H9 (cell line): Measurements from ENCODE around the gene TEC. TPM values are rescaled to one million over a fixed set of nuclear protein-coding genes. Genes with fewer than 3 reads are reported as not detected.

ENCODE experiments used
- DNase-seq: peaks from one replicate; pipeline ENCODE4 v3.0.0-alpha.2; 2017
- H2AFZ ChIP-seq: one replicate; pipeline ENCODE4 v1.6.1; 2013; ENCODE audit warnings: mild to moderate bottlenecking, low read length, control low read depth, moderate library complexity
- H2AK5ac ChIP-seq: 2 replicates; pipeline ENCODE4 v1.6.1; 2013; ENCODE audit warnings: low read length, control low read depth, mixed read lengths; ENCODE audit not compliant: insufficient read length
- H2BK120ac ChIP-seq: one replicate; pipeline ENCODE4 v1.6.1; 2013; ENCODE audit warnings: low read depth, mild to moderate bottlenecking, low read length, control low read depth, inconsistent platforms; ENCODE audit not compliant: poor library complexity, severe bottlenecking
- H2BK12ac ChIP-seq: 2 replicates; pipeline ENCODE4 v1.6.1; 2013; ENCODE audit warnings: low read length, control low read depth, mixed read lengths, low read depth; ENCODE audit not compliant: insufficient read length
- H2BK15ac ChIP-seq: 2 replicates; pipeline ENCODE4 v1.6.1; 2013; ENCODE audit warnings: low read depth, low read length, control low read depth
- H2BK20ac ChIP-seq: one replicate; pipeline ENCODE4 v1.6.1; 2013; ENCODE audit warnings: low read depth, mild to moderate bottlenecking, low read length, control low read depth, inconsistent platforms; ENCODE audit not compliant: poor library complexity, severe bottlenecking
- H2BK5ac ChIP-seq: 2 replicates; pipeline ENCODE4 v1.6.1; 2013; ENCODE audit warnings: low read length, control low read depth, mixed read lengths; ENCODE audit not compliant: insufficient read length
- H3K14ac ChIP-seq: 2 replicates; pipeline ENCODE4 v1.6.1; 2013; ENCODE audit warnings: low read length, control low read depth; ENCODE audit not compliant: insufficient read depth
- H3K18ac ChIP-seq: 2 replicates; pipeline ENCODE4 v1.6.1; 2013; ENCODE audit warnings: low read depth, mild to moderate bottlenecking, mixed read lengths, low read length, control low read depth; ENCODE audit not compliant: insufficient read length
- H3K23ac ChIP-seq: 2 replicates; pipeline ENCODE4 v1.6.1; 2013; ENCODE audit warnings: low read length, control low read depth, mixed read lengths, low read depth; ENCODE audit not compliant: insufficient read length
- H3K23me2 ChIP-seq: 2 replicates; pipeline ENCODE4 v1.6.1; 2013; ENCODE audit warnings: low read depth, mild to moderate bottlenecking, mixed read lengths, low read length, control low read depth; ENCODE audit not compliant: insufficient read length, poor library complexity, severe bottlenecking
- H3K27ac ChIP-seq: 2 replicates; pipeline ENCODE4 v1.5.1; 2013; ENCODE audit warnings: low read length, control low read depth, mixed read lengths, low read depth; ENCODE audit not compliant: insufficient read length
- H3K27me3 ChIP-seq: 2 replicates; pipeline ENCODE4 v1.6.1; 2013; ENCODE audit warnings: low read length, control low read depth, inconsistent platforms; ENCODE audit not compliant: insufficient read depth
- H3K4ac ChIP-seq: 2 replicates; pipeline ENCODE4 v1.6.1; 2013; ENCODE audit warnings: low read depth, mild to moderate bottlenecking, control low read depth, inconsistent platforms, low read length, moderate library complexity
- H3K4me1 ChIP-seq: 2 replicates; pipeline ENCODE4 v1.6.1; 2013; ENCODE audit warnings: low read length, control low read depth, inconsistent platforms; ENCODE audit not compliant: insufficient read depth
- H3K4me2 ChIP-seq: 2 replicates; pipeline ENCODE4 v1.6.1; 2013; ENCODE audit warnings: low read length, control low read depth, mixed read lengths; ENCODE audit not compliant: insufficient read length, insufficient read depth
- H3K56ac ChIP-seq: 2 replicates; pipeline ENCODE4 v1.6.1; 2013; ENCODE audit warnings: low read depth, mild to moderate bottlenecking, mixed read lengths, low read length, control low read depth; ENCODE audit not compliant: insufficient read length
- H3K79me1 ChIP-seq: 2 replicates; pipeline ENCODE4 v1.6.1; 2013; ENCODE audit warnings: low read depth, mild to moderate bottlenecking, moderate library complexity, low read length, control low read depth, inconsistent platforms; ENCODE audit not compliant: insufficient read depth, poor library complexity, severe bottlenecking
- H3K79me2 ChIP-seq: 2 replicates; pipeline ENCODE4 v1.6.1; 2013; ENCODE audit warnings: low read length, control low read depth, inconsistent platforms; ENCODE audit not compliant: insufficient read depth
- H3K9ac ChIP-seq: 2 replicates; pipeline ENCODE4 v1.6.1; 2013; ENCODE audit warnings: low read length, control low read depth, mixed read lengths; ENCODE audit not compliant: insufficient read length; ENCODE audit errors: extremely low read depth
- H3K9me3 ChIP-seq: one replicate; pipeline ENCODE4 v1.6.1; 2013; ENCODE audit warnings: low read depth, low read length, inconsistent platforms; ENCODE audit not compliant: control insufficient read depth
- H3T11ph ChIP-seq: one replicate; pipeline ENCODE4 v1.6.1; 2013; ENCODE audit warnings: mild to moderate bottlenecking, low read length, control low read depth, inconsistent platforms
- H4K20me1 ChIP-seq: one replicate; pipeline ENCODE4 v1.6.1; 2013; ENCODE audit not compliant: control insufficient read depth, insufficient read length, insufficient read depth
- H4K5ac ChIP-seq: 2 replicates; pipeline ENCODE4 v1.6.1; 2013; ENCODE audit warnings: low read depth, mild to moderate bottlenecking, mixed read lengths, low read length, control low read depth; ENCODE audit not compliant: insufficient read length
- H4K8ac ChIP-seq: replicated peaks from 2 replicates; pipeline ENCODE4 v1.6.1; 2013; ENCODE audit warnings: low read length, control low read depth, mixed read lengths, low read depth; ENCODE audit not compliant: insufficient read length
- H4K91ac ChIP-seq: 2 replicates; pipeline ENCODE4 v1.6.1; 2013; ENCODE audit warnings: low read depth, mild to moderate bottlenecking, moderate library complexity, mixed read lengths, low read length, control low read depth; ENCODE audit not compliant: insufficient read length
- H3K27ac Mint-ChIP-seq, 3 experiments: 2 replicates in 2 of 3; 3 replicates in 1 of 3; pipeline ENCODE4 v1.8.0; 2020 to 2021; ENCODE audit warnings: mixed read lengths in 3 of 3, mild to moderate bottlenecking in 1 of 3, moderate library complexity in 1 of 3
- H3K27me3 Mint-ChIP-seq: 2 replicates; pipeline ENCODE4 v1.8.0; 2021; ENCODE audit warnings: low read depth, mild to moderate bottlenecking, moderate library complexity, mixed read lengths
- H3K36me3 Mint-ChIP-seq, 3 experiments: 2 replicates in 2 of 3; 3 replicates in 1 of 3; pipeline ENCODE4 v1.8.0; 2020 to 2021; ENCODE audit warnings: low read depth in 3 of 3, mixed read lengths in 3 of 3; ENCODE audit not compliant: insufficient read depth in 1 of 3
- H3K4me1 Mint-ChIP-seq, 2 experiments: 2 replicates each; pipeline ENCODE4 v1.8.0; 2020; ENCODE audit warnings: mixed read lengths in 2 of 2
- H3K4me3 Mint-ChIP-seq, 2 experiments: 2 replicates in 1 of 2; 3 replicates in 1 of 2; pipeline ENCODE4 v1.8.0; 2020 to 2021; ENCODE audit warnings: mild to moderate bottlenecking in 2 of 2, mixed read lengths in 2 of 2, moderate library complexity in 1 of 2
- H3K9me3 Mint-ChIP-seq, 2 experiments: 2 replicates in 1 of 2; 3 replicates in 1 of 2; pipeline ENCODE4 v1.8.0; 2020; ENCODE audit warnings: mild to moderate bottlenecking in 2 of 2, mixed read lengths in 2 of 2, moderate library complexity in 1 of 2
- CTCF ChIP-seq: fragments of 200-600 bp; sonication (generic); conservative IDR thresholded peaks from 3 replicates; pipeline ENCODE4 v1.8.0; 2021; ENCODE audit warnings: antibody characterized with exemption, mild to moderate bottlenecking
- WGBS: extraction: QIAGEN DNeasy Blood & Tissue Kit; methylation state at CpG from one replicate; pipeline ENCODE4 v1.1.7; 2013; ENCODE audit warnings: missing lambda C conversion rate, low lambda C conversion rate, mixed read lengths; ENCODE audit not compliant: insufficient read length; ENCODE audit errors: extremely low coverage; 5-methylcytosine and 5-hydroxymethylcytosine counted together
- total RNA-seq: library from RNA; stranded (reverse); gene quantifications from 2 replicates; pipeline ENCODE4 v1.2.1, GENCODE V29; 2021

The TEC gene
- total RNA-seq, 1 experiment from 2014 or later, result 1.8 TPM

GRCh38 chr4:48184882-48185281 lies 84.8 kb downstream of the TEC start:
- no peaks in the 10 kb centered on the region for H3K9me3 ChIP-seq
- no peak overlapping the region for H3T11ph ChIP-seq
- no peaks in the 10 kb centered on the region for H3K23me2 ChIP-seq
- H2AFZ ChIP-seq, result no peak overlapping the region
- no peak overlapping the region for H2BK120ac ChIP-seq
- no peaks in the 10 kb centered on the region for H3K27me3 ChIP-seq
- H3K56ac ChIP-seq, result no peak overlapping the region
- no peak overlapping the region for H3K4me3 Mint-ChIP-seq
- H3K27me3 Mint-ChIP-seq, result no peaks in the 10 kb centered on the region
- no peak overlapping the region for H3K4ac ChIP-seq
- DNase-seq, result no peak
- H3K27ac Mint-ChIP-seq, result no peak overlapping the region
- H4K91ac ChIP-seq, result no peak overlapping the region
- H3K79me2 ChIP-seq, result no peaks in the 10 kb centered on the region
- H3K23ac ChIP-seq, result no peak overlapping the region
- peaks cover 7 to 16% of the 10 kb centered on the region in 2 experiments for H3K4me1 Mint-ChIP-seq
- peaks cover 0 to 6% (median 0%) of the 10 kb centered on the region in 3 experiments; a peak in 2 of 7 replicates for H3K36me3 Mint-ChIP-seq
- WGBS, result no CpG with 5 or more reads among the region's 3 CpGs
- no peak overlapping the region for H3K18ac ChIP-seq
- 0 out of 2 replicates have a peak, but pooled peaks cover 3% of the 10 kb centered on the region for H3K4me1 ChIP-seq
- no peak for TF ChIP-seq CTCF
- no peak overlapping the region for H4K5ac ChIP-seq
- H3K79me1 ChIP-seq, result no peaks in the 10 kb centered on the region
- H3K4me2 ChIP-seq, result no peak overlapping the region
- H3K14ac ChIP-seq, result no peak overlapping the region
- no peak overlapping the region for H2BK5ac ChIP-seq
- H4K20me1 ChIP-seq, result no peaks in the 10 kb centered on the region
- no peak overlapping the region for H3K27ac ChIP-seq
- H3K9me3 Mint-ChIP-seq, result peaks cover 0 to 2% of the 10 kb centered on the region in 2 experiments; a peak in 1 of 5 replicates
- H3K9ac ChIP-seq, result no peak overlapping the region
- no peak overlapping the region for H2BK15ac ChIP-seq
- H2BK12ac ChIP-seq, result no peak overlapping the region
- no peak overlapping the region for H2BK20ac ChIP-seq
- H2AK5ac ChIP-seq, result no peak overlapping the region
- no peak overlapping the region for H4K8ac ChIP-seq
